A673 (cell line): ENCODE results near the gene C12orf50. TPM values are rescaled to one million over a fixed set of nuclear protein-coding genes. Genes with fewer than 3 reads are reported as not detected.

Experiments
- BruUV-seq: library from RNA; stranded (reverse); fragments of 400-500 nt; replicated peaks from 2 replicates; lab custom pipeline; 2021; lab: Mats Ljungman, UMichigan
- CTCF ChIA-PET: fragments of 300-600 bp; sonication (Branson Sonifier 250); formaldehyde crosslinking; loops from one replicate; lab custom pipeline; 2022; ENCODE audit warnings: antibody characterized with exemption; lab: Charles Lee
- POLR2A ChIA-PET: fragments of 300-600 bp; sonication (Branson Sonifier 250); formaldehyde crosslinking; loops from one replicate; lab custom pipeline; 2022; ENCODE audit warnings: antibody characterized with exemption; ENCODE audit not compliant: low non-redundant PET; lab: Charles Lee
- DNase-seq: peaks from one replicate; pipeline ENCODE4 v3.0.0-alpha.2; 2015; ENCODE audit warnings: low spot score
- H3K27ac ChIP-seq: fragments of 200-600 bp; sonication (generic); 2 replicates; pipeline ENCODE4 v1.5.1; 2016; ENCODE audit warnings: mixed run types, low read depth, mild to moderate bottlenecking, mixed read lengths, antibody characterized with exemption, low read length; ENCODE audit not compliant: poor library complexity, severe bottlenecking
- H3K27me3 ChIP-seq: fragments of 200-600 bp; sonication (generic); replicated peaks from 2 replicates; pipeline ENCODE4 v1.6.1; 2017; ENCODE audit warnings: mixed run types, low read depth, mild to moderate bottlenecking, mixed read lengths, antibody characterized with exemption, low read length; ENCODE audit not compliant: insufficient read depth, poor library complexity
- H3K36me3 ChIP-seq: fragments of 200-600 bp; sonication (generic); 2 replicates; pipeline ENCODE4 v1.6.1; 2016; ENCODE audit warnings: mixed run types, mild to moderate bottlenecking, mixed read lengths, antibody characterized with exemption, low read length; ENCODE audit not compliant: insufficient read depth, poor library complexity, severe bottlenecking
- H3K4me1 ChIP-seq: fragments of 200-600 bp; sonication (generic); 2 replicates; pipeline ENCODE4 v1.6.1; 2017; ENCODE audit warnings: mixed run types, mild to moderate bottlenecking, mixed read lengths, antibody characterized with exemption, low read length; ENCODE audit not compliant: insufficient read depth, poor library complexity, severe bottlenecking
- H3K4me3 ChIP-seq: fragments of 200-600 bp; sonication (generic); 2 replicates; pipeline ENCODE4 v1.5.1; 2016; ENCODE audit warnings: low read depth, mixed run types, mild to moderate bottlenecking, mixed read lengths, low read length; ENCODE audit not compliant: poor library complexity, severe bottlenecking
- H3K9me3 ChIP-seq: fragments of 200-600 bp; sonication (generic); 2 replicates; pipeline ENCODE4 v1.6.1; 2016; ENCODE audit warnings: mixed run types, low read depth, mild to moderate bottlenecking, mixed read lengths, antibody characterized with exemption, low read length; ENCODE audit not compliant: poor library complexity, severe bottlenecking
- CTCF ChIP-seq: fragments of 300-800, 200-600 bp; sonication (generic); conservative IDR thresholded peaks from 2 replicates; pipeline ENCODE4 v1.5.1; 2017; ENCODE audit warnings: low read depth, mild to moderate bottlenecking, antibody characterized with exemption, low read length, moderate library complexity, mixed read lengths
- EZH2 ChIP-seq: fragments of 200-600 bp; sonication (generic); IDR thresholded peaks from 2 replicates; pipeline ENCODE4 v1.6.1; 2017; ENCODE audit warnings: borderline replicate concordance, low read depth, mild to moderate bottlenecking, mixed read lengths, antibody characterized with exemption, low read length; ENCODE audit not compliant: poor library complexity, severe bottlenecking
- intact Hi-C: fragments of 100-400 bp; cut with micrococcal nuclease; formaldehyde crosslinking; loops from one replicate; pipeline ENCODE4 v1.10.0; 2022; ENCODE audit not compliant: unreplicated experiment
- total RNA-seq: library from RNA; stranded (reverse); gene quantifications from 2 replicates; pipeline ENCODE4 v1.2.3, GENCODE V29; 2021

Gene C12orf50
- total RNA-seq, 1 experiment from 2014 or later: 0.15 TPM

GRCh38 chr12:88026196-88026595 is 3.0 kb downstream of the C12orf50 start:
- H3K27ac ChIP-seq: no peak overlapping the region
- H3K4me3 ChIP-seq: no peak overlapping the region
- no peaks in the 10 kb centered on the region for H3K27me3 ChIP-seq
- no peak for DNase-seq
- CTCF ChIA-PET: no interaction called here
- no peaks in the 10 kb centered on the region for H3K9me3 ChIP-seq
- no peaks in the 10 kb centered on the region for H3K4me1 ChIP-seq
- H3K36me3 ChIP-seq: no peaks in the 10 kb centered on the region
- POLR2A ChIA-PET: no interaction called here
- no TSS peak for BruUV-seq
- TF ChIP-seq EZH2: no peak
- no peak for TF ChIP-seq CTCF
- intact Hi-C loops: no loop called here

DNA sequence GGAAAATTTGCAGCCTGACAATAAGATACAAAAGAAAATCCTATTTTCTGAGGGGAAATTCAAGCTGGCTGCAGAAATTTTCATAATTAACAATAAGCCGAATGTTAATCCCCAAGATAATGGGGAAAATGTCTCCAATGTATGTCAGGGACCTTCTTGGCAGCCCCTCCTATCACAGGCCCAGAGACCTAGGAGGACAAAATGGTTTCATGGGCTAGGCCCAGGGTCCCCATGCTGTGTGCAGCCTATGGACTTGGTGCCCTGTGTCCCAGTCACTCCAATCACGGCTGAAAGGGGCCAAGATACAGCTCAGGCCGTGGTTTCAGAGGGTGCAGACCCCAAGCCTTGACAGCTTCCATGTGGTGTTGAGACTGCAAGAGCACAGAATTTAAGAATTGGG is 11.2 kb downstream of the C12orf50 start:
- POLR2A ChIA-PET: no interaction called here
- no peaks in the 10 kb centered on the region for H3K9me3 ChIP-seq
- TF ChIP-seq CTCF: no peak
- no peak for TF ChIP-seq EZH2
- no peaks in the 10 kb centered on the region for H3K4me1 ChIP-seq
- CTCF ChIA-PET: no interaction called here
- no peaks in the 10 kb centered on the region for H3K36me3 ChIP-seq
- no peaks in the 10 kb centered on the region for H3K27me3 ChIP-seq
- no peak overlapping the region for H3K27ac ChIP-seq
- BruUV-seq: no TSS peak
- H3K4me3 ChIP-seq: no peak overlapping the region
- intact Hi-C loops: no loop called here
- DNase-seq: no peak

DNA sequence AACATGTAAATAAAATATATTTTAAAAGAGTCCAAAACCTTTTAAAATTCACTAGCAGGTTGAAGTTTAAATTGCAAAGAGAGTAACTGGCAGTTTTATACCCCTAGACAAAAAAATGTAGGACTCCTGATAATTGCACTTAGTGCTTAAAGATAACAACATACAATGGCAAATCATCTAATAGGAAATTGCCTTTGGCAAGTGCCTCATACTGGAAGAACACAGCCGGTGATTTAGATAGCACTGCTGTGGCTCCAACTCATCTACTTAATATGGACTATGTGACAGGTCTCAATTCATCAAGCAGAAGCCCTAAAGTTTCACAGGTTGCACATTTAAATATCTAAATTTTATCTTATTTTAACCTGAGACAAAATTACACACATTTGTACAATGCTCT is 13.4 kb downstream of the C12orf50 start:
- Histone ChIP-seq H3K4me3 (no peak overlapping the region), H3K27me3 (no peaks in the 10 kb centered on the region), H3K36me3 (no peaks in the 10 kb centered on the region), H3K27ac (no peak overlapping the region), H3K9me3 (no peaks in the 10 kb centered on the region), H3K4me1 (no peaks in the 10 kb centered on the region)
- no peak for DNase-seq
- intact Hi-C loops: no loop called here
- TF ChIP-seq EZH2 (no peak), CTCF (no peak)
- POLR2A ChIA-PET: no interaction called here
- BruUV-seq: no TSS peak
- CTCF ChIA-PET: no interaction called here
